ENCODE data around the gene TCF7L2.
A peak's percentile ranks its signal among the peaks of the same experiment; 100 is the strongest.

The TCF7L2 gene

DNA sequence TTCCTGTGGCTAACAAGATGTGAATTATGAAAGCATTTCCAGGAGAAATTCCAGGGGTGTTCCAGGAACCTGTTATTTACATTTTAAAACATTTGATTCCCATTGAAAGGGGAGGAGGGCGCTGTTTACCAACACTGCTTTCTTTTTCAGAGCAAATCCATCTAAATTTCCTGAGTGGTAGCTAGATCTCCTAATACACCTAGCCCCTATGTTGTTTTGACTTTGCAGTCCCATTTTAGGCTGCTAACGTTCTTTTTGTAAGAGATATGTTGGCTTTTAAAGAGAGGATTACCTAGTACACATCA is 130.8 kb downstream of the TCF7L2 start:
- no peak overlapping the region for H3K4me3 ChIP-seq (ENCODE audit: extremely low read depth, insufficient read depth, low read length, poor library complexity, severe bottlenecking)
- no peaks in the 10 kb centered on the region for H3K9me3 ChIP-seq (ENCODE audit: control insufficient read depth, low read length)
- no CpG with 5 or more reads among the region's 2 CpGs for WGBS, 2 experiments (ENCODE audit: insufficient coverage in 2 of 2)
- H3K36me3 ChIP-seq (ENCODE audit: control insufficient read depth, insufficient read depth, low read length): peaks cover 23% of the 10 kb centered on the region
- H3K4me1 ChIP-seq (ENCODE audit: control insufficient read depth, insufficient read depth, low read length, poor library complexity, severe bottlenecking): peaks cover 4% of the 10 kb centered on the region
- no peak overlapping the region for H3K27ac ChIP-seq (ENCODE audit: low read depth, low read length, severe bottlenecking)

DNA sequence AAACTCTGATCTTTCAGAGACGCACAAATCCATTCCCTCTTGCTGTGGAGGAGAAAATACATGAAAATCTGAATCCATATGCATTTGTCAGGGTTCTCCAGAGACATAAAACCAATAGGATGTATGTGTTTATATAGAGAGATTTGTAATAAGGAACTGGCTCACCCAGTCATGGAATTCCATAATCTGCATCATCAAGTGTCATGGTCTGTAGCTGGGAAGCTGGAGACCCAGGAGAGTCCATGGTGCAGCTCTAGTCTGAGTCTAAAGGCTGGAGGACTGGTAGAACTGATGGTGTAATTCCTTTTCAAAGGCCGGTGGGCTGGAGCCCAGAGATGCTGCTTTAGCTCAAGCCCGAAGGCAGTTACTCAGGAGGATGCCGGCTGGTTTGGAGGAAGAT is 134.0 kb downstream of the TCF7L2 start:
- WGBS, 2 experiments (ENCODE audit: insufficient coverage in 2 of 2): 80 to 93% methylated on average over 1 to 3 of the region's 4 CpGs

DNA sequence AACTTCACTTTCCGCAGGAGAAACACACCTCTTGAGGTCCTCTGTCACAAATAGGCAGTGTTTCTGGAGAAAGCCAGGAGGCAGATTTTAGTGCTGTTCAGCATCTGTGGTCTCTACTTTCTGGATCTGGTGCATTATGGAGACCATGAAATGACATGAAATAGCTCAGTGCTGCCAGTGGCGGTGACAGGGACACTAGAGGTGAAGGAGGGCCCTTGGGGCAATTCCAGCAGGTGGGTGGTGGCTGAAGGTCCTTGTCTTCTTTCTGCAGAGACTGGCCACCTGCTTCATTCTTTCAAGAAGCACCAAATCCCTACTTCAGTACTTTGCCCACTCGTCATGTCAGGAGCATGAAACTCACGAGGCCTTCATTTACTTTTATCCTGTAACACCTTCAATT is 135.7 kb downstream of the TCF7L2 start:
- 93 to 96% methylated on average over 2 to 3 of the region's 4 CpGs for WGBS, 2 experiments (ENCODE audit: insufficient coverage in 2 of 2)

More for the DNA sequence above, 134.0 kb downstream of the TCF7L2 start:
- Histone ChIP-seq H3K36me3 (ENCODE audit: control insufficient read depth, insufficient read depth, low read length) (peaks cover 29% of the 10 kb centered on the region), H3K9me3 (ENCODE audit: control insufficient read depth, low read length) (no peaks in the 10 kb centered on the region), H3K4me3 (ENCODE audit: extremely low read depth, insufficient read depth, low read length, poor library complexity, severe bottlenecking) (no peak overlapping the region), H3K27ac (ENCODE audit: low read depth, low read length, severe bottlenecking) (no peak overlapping the region), H3K4me1 (ENCODE audit: control insufficient read depth, insufficient read depth, low read length, poor library complexity, severe bottlenecking) (peaks cover 19% of the 10 kb centered on the region)

DNA sequence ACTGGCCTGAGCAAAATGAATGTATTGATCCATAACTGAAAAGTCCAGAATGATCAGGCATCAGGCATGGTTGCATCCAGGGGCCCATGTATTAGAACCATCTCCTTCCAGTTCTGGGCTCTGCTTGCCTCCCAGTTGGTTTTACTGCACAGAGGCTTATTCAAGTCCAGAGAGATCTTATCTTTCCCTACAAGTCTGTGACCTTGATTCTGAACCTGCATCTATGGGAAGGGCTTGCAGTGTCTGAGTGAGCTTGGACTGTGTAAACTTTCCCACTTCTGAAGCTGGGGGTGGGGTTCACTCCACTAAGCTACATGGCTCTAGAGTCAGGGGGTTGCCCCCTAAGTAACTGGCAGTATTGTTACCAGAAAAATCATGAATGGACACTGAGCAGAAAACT is 136.2 kb downstream of the TCF7L2 start:
- H3K36me3 ChIP-seq (ENCODE audit: control insufficient read depth, insufficient read depth, low read length): peaks cover 42% of the 10 kb centered on the region

More for the DNA sequence above, 135.7 kb downstream of the TCF7L2 start:
- Histone ChIP-seq H3K36me3 (ENCODE audit: control insufficient read depth, insufficient read depth, low read length) (peaks cover 38% of the 10 kb centered on the region), H3K9me3 (ENCODE audit: control insufficient read depth, low read length) (no peaks in the 10 kb centered on the region), H3K4me1 (ENCODE audit: control insufficient read depth, insufficient read depth, low read length, poor library complexity, severe bottlenecking) (peaks cover 19% of the 10 kb centered on the region), H3K27ac (ENCODE audit: low read depth, low read length, severe bottlenecking) (peak overlapping the region; percentile 96), H3K4me3 (ENCODE audit: extremely low read depth, insufficient read depth, low read length, poor library complexity, severe bottlenecking) (no peak overlapping the region)

DNA sequence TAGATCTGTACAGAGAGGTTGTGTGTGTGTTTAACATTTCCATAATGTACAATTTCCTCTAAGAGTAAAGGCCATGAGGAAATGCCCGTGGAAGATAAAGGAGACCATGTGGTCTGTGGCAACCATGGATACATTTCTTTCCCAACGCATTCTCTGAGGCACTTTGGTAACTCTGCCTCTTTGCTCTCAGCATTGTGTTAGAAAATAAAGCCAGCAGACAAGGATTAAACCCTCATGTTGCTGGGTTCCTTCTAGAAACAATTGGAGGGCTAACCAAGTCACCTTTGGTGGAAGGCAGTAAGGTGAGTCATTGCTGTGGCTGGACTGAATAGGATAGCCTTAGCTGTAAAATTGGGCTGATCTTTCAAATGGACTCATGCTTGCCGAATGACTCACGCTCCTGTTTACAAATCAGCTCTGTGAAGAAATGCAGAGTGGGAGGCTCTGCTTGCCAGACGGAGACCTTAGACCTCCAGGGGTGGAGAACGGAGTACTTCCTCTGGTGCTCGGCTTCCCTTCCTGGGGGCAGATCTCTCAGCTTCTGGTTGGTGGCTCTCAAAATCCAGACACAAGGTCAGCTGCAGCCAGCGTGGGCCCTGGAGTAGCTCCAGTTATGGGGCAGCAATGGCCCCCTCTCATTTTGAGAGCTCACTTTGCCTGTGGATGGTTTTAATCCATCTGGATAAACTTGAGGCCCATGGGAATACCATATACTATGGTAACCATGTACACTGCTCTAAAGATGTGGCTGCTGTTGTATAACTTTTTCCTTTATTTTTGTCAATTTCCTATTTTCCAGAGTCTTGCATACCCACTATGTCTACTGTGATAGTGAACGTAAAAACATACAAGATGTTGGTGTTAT is 137.3 kb downstream of the TCF7L2 start:
- peaks cover 19% of the 10 kb centered on the region for H3K4me1 ChIP-seq (ENCODE audit: control insufficient read depth, insufficient read depth, low read length, poor library complexity, severe bottlenecking)
- H3K36me3 ChIP-seq (ENCODE audit: control insufficient read depth, insufficient read depth, low read length): peaks cover 53% of the 10 kb centered on the region
- H3K9me3 ChIP-seq (ENCODE audit: control insufficient read depth, low read length): no peaks in the 10 kb centered on the region
- peak overlapping the region; percentile 96 for H3K27ac ChIP-seq (ENCODE audit: low read depth, low read length, severe bottlenecking)
- 14 to 20% methylated on average over 8 of the region's 9 CpGs for WGBS, 2 experiments (ENCODE audit: insufficient coverage in 2 of 2)
- no peak overlapping the region for H3K4me3 ChIP-seq (ENCODE audit: extremely low read depth, insufficient read depth, low read length, poor library complexity, severe bottlenecking)

More for the DNA sequence above, 136.2 kb downstream of the TCF7L2 start:
- Histone ChIP-seq H3K27ac (ENCODE audit: low read depth, low read length, severe bottlenecking) (peak overlapping the region; percentile 96), H3K4me3 (ENCODE audit: extremely low read depth, insufficient read depth, low read length, poor library complexity, severe bottlenecking) (no peak overlapping the region), H3K4me1 (ENCODE audit: control insufficient read depth, insufficient read depth, low read length, poor library complexity, severe bottlenecking) (peaks cover 19% of the 10 kb centered on the region), H3K9me3 (ENCODE audit: control insufficient read depth, low read length) (no peaks in the 10 kb centered on the region)

DNA sequence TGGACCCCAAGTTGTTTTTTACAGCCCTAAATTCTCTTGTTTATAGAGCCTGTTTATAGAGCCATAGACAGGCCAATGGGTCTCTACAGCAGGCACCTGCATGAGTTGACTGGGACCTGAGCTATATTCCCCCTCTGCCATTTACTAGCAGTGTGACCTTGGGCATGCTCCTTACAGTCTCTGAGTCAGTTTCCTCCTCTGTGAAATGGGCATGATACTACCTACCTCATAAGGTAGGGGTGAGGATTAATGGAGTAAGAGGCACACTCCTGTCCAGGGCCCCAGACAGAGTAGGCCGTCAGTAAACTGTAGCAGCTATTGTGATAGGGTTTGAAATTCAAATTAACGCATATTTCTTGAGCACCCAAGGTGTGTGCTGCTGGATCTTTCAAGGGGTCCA is 138.1 kb downstream of the TCF7L2 start:
- peaks cover 60% of the 10 kb centered on the region for H3K36me3 ChIP-seq (ENCODE audit: control insufficient read depth, insufficient read depth, low read length)
- WGBS, 2 experiments (ENCODE audit: insufficient coverage in 2 of 2): 86 to 100% methylated on average over 1 to 2 of the region's 2 CpGs
- peak overlapping the region; percentile 96 for H3K27ac ChIP-seq (ENCODE audit: low read depth, low read length, severe bottlenecking)
- no peaks in the 10 kb centered on the region for H3K9me3 ChIP-seq (ENCODE audit: control insufficient read depth, low read length)
- peaks cover 25% of the 10 kb centered on the region for H3K4me1 ChIP-seq (ENCODE audit: control insufficient read depth, insufficient read depth, low read length, poor library complexity, severe bottlenecking)
- H3K4me3 ChIP-seq (ENCODE audit: extremely low read depth, insufficient read depth, low read length, poor library complexity, severe bottlenecking): no peak overlapping the region

DNA sequence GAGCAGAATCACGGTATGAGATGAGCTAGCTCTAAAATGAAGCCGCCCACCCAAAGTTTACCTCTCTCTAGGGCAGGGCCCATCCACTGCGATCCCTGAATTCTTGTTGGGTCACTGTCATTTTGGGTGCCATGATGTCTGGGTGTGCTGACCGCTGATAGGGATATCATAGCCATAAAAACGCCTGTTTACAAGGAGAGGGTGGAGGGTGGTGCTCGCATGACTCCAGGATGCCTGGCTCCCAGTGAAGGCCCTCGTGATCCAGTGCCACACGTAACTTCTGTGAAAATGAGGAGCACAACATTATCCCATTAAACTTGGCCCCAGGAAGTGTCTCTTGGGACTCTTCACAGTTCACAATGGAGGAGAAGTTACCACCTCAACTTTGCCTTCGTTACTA is 139.5 kb downstream of the TCF7L2 start:
- WGBS, 2 experiments (ENCODE audit: insufficient coverage in 2 of 2): 94 to 100% methylated on average over 6 to 7 of the region's 9 CpGs
- Histone ChIP-seq H3K36me3 (ENCODE audit: control insufficient read depth, insufficient read depth, low read length) (peaks cover 61% of the 10 kb centered on the region), H3K4me1 (ENCODE audit: control insufficient read depth, insufficient read depth, low read length, poor library complexity, severe bottlenecking) (peaks cover 28% of the 10 kb centered on the region)

DNA sequence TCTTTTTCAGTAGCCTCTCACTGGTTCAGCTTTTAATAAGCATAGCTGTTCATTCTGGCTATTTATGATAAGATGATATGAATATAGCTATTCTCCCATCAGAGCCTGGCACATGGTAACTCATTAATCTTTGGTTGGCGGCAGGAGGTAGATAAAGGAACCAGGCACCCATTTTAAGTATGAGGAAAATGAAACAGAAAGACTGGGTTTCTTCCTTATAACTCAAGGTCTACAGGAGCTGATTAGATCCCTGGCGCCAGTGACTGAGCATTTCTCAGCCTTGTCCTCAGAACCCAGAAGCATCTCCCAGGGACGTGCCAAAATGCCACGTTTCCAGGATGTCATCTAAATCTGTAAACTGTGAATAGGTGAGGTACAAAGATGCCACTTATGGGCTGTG is 141.9 kb downstream of the TCF7L2 start:
- Histone ChIP-seq H3K9me3 (ENCODE audit: control insufficient read depth, low read length) (no peaks in the 10 kb centered on the region), H3K36me3 (ENCODE audit: control insufficient read depth, insufficient read depth, low read length) (peaks cover 59% of the 10 kb centered on the region), H3K27ac (ENCODE audit: low read depth, low read length, severe bottlenecking) (no peak overlapping the region), H3K4me1 (ENCODE audit: control insufficient read depth, insufficient read depth, low read length, poor library complexity, severe bottlenecking) (peaks cover 24% of the 10 kb centered on the region), H3K4me3 (ENCODE audit: extremely low read depth, insufficient read depth, low read length, poor library complexity, severe bottlenecking) (no peak overlapping the region)
- 94% methylated on average over 2 to 3 of the region's 4 CpGs for WGBS, 2 experiments (ENCODE audit: insufficient coverage in 2 of 2)

More for the DNA sequence above, 139.5 kb downstream of the TCF7L2 start:
- H3K27ac ChIP-seq (ENCODE audit: low read depth, low read length, severe bottlenecking): no peak overlapping the region
- no peak overlapping the region for H3K4me3 ChIP-seq (ENCODE audit: extremely low read depth, insufficient read depth, low read length, poor library complexity, severe bottlenecking)
- no peaks in the 10 kb centered on the region for H3K9me3 ChIP-seq (ENCODE audit: control insufficient read depth, low read length)

DNA sequence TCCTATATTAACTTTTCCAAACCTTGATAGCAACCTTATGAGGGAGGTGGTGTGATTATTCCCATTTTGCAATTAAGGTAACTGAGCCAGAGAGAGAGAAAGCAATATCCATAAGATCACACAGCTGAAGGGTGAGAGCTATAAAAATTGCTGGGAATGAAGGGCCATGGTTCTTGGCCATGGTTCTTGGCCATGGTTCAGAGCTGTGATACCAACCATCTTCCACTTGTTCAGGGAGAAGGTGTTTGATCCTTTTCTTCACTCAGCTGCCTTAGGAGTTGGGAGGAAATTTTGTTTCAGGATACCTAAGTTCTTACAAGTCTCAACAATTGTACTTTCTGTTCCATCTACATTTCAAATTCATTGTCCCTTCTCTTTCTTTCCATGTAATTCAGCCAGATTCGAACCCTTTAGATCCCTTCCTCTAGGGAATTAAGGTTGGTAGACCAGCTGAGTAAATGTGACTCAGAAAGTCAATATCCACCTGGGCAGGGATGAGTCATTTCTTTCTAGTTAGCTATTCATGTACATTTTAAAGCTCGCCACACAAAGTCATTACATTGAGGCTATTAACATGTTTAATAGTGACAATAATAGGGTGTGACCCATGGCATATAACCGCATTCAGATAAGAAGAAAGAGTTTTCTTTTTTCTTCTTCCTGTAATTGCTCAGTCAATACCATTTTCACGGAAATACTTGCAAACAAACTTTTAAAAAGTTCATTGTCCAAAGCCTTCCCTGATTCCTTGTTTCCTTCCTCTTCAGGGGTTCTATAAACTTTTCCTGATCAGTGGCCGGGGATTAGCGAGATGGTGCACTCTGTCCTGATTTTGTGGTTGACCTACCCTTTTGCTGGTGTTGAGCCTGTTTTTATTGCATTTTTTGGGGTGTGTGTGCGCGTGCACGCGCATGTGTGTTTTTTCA is 143.4 kb downstream of the TCF7L2 start:
- no peak overlapping the region for H3K27ac ChIP-seq (ENCODE audit: low read depth, low read length, severe bottlenecking)
- 87 to 100% methylated on average over 1 to 3 of the region's 10 CpGs for WGBS, 2 experiments (ENCODE audit: insufficient coverage in 2 of 2)
- peaks cover 67% of the 10 kb centered on the region for H3K36me3 ChIP-seq (ENCODE audit: control insufficient read depth, insufficient read depth, low read length)
- peaks cover 12% of the 10 kb centered on the region for H3K4me1 ChIP-seq (ENCODE audit: control insufficient read depth, insufficient read depth, low read length, poor library complexity, severe bottlenecking)
- no peaks in the 10 kb centered on the region for H3K9me3 ChIP-seq (ENCODE audit: control insufficient read depth, low read length)
- no peak overlapping the region for H3K4me3 ChIP-seq (ENCODE audit: extremely low read depth, insufficient read depth, low read length, poor library complexity, severe bottlenecking)

DNA sequence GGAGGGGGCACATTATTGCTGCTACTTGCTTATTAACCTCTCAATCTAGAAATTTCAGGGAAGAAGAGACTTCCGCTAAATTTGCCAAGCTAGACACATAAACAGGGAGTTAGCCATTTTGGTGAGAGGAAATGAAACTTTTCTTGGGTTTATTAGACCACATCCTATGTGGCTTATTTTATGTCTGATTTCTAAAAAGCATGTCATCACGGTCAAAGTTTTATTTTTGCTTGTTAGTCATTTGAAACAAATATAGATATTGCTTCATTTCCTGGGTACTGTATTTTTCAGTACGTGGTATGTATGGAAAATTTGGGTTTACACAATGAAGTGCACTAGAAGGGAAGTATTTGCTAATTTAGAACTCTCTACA is 144.1 kb downstream of the TCF7L2 start:
- peaks cover 63% of the 10 kb centered on the region for H3K36me3 ChIP-seq (ENCODE audit: control insufficient read depth, insufficient read depth, low read length)
- H3K27ac ChIP-seq (ENCODE audit: low read depth, low read length, severe bottlenecking): no peak overlapping the region
- no peaks in the 10 kb centered on the region for H3K9me3 ChIP-seq (ENCODE audit: control insufficient read depth, low read length)
- peaks cover 12% of the 10 kb centered on the region for H3K4me1 ChIP-seq (ENCODE audit: control insufficient read depth, insufficient read depth, low read length, poor library complexity, severe bottlenecking)
- H3K4me3 ChIP-seq (ENCODE audit: extremely low read depth, insufficient read depth, low read length, poor library complexity, severe bottlenecking): no peak overlapping the region
- 100% methylated on average over 1 of the region's 3 CpGs; no CpG with 5 or more reads in 1 of the 2 experiments for WGBS, 2 experiments (ENCODE audit: insufficient coverage in 2 of 2)

Measured in mesodermal cell (in vitro differentiated cells).